ENCODE data around the gene MAST4.
A peak's percentile ranks its signal among the peaks of the same experiment; 100 is the strongest.
"Not testable (repeated sequence)": the region's sequence is repeated elsewhere in the genome, so short reads cannot be mapped to it uniquely, and the experiment has no call there.

MAST4 gene

DNA sequence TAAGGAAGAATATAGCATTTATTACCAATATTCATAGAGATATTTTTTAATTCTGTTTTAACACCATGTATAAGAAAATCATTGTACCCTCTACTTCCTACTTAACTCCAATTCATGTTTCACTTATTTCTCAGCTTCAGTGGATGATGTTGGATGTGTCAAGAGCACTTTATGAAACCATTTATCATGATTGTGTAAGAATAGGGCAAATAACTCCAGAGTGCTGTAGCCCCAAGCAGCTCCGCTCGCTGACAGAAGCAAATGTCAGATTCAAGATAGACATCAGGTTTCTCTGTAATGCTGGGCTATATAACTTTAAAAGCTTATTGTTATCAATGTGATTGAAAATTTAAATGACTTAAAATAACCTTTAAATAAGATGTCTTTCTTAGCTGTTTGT, 50.4 kb downstream of the MAST4 start:
- DNase-seq (ENCODE audit: low spot score), result no peak

DNA sequence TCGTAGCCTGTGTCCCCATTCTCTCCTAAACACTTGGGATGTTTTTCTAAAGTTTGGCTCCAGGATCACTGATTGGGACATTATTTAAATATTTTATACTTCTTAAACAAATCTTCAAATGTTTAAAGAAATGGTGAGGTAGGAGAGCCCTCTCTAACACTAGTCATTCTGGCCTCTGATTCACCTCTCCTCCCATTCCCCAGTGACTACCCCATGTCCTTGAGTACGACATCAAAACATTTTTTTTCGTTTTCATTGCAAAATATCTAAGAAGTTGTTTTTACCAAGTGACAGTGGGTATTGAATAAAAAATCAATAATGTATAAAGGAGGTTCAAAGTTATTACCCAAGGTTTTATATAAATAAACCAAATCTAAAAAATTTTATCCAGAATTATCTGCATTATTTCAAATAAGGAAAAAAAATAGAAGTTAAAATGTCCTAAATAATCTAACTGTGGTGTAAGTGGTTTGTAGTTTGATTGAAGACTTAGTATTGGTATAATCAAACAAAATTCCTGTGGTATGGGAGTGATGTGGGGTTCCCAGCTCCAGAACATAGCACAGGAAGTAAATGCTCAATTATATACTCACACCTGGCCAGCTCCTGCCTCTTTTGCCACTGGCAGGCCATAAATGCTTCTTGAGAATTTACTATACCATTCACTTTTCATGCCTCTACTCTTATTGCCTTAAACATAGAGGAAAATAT, 51.1 kb downstream of the MAST4 start:
- DNase-seq (ENCODE audit: low spot score), result no peak

DNA sequence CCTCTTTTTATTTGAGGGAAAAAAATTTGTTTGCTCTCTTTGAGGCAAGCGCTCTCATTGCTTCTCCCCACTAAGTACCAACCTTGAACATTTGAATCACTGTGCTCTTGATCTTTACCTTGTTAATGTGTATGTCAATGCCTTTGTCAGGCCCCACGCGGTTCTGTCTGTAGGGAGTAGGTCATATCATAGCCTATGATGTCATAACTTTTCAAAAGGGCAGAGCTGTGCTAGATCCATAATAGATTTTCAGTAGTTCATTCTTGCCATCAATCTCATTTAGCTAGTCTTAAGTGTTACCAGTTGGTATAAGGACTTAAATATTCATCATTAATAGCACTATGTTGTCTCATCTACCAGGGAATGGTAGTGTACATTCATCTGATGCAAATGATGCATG, 56.6 kb downstream of the MAST4 start:
- no peak for DNase-seq (ENCODE audit: low spot score)

DNA sequence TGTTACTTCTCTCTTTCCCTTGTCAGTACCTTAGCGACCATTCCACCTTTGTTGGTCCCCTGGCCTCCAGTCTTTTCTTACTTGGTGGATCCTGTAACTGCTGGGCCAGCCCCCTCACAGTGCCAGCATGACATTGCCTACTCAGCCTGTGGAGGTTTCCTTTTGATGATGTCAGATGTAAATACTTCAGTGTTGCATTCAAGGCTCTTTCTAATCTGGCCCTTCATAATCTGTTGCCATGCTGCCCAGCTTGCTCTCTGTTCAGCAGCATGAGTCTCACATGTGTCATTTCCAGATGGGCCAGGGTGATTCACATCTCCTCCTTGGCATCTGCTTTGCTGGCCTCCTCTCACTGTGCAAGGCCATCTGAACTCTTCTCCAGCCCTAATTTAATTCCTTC, 57.1 kb downstream of the MAST4 start:
- DNase-seq (ENCODE audit: low spot score), result peak; percentile 94

DNA sequence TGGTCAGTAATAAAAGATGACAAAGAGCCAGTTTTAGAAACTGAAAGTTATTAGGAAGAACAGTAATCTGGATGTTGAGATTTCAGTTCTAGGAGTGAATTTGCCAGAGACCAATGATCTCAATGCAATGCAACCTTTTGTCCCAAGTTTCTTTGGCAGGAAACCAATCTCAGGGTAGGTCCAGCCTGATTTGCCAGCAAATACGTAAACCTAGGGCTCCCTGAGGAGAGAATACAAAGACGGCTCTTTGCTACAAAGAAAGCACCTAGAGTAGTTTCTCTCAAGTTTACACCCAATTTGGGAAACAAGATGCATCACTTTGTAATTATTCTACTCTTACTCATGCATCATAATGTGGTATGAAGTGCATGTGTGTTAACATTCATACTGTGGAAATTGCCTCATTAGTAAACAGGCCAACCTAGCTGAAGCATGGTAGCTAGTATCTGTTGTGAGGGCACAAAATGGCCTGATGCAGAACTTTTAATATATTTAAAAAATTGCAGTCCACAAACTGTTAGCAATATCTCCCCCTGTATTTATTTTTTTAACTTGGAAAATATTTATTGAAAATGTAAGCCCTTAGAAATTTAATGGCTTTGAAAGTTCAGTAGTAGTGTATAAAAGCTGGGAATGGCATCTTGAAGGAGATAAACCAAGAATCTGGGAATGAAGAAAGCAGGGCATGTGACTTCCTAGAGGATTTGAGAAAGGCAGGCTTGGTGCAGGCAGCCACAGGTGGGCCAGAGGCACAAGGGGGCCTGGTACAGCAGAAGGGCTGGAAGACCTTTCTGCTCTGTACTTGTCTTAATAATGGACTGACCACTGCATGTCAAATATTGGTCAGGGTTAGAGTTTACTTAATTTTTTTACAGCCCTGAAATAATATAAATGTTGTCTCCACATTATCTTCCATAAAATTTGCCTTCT, 59.5 kb downstream of the MAST4 start:
- DNase-seq (ENCODE audit: low spot score), result no peak

DNA sequence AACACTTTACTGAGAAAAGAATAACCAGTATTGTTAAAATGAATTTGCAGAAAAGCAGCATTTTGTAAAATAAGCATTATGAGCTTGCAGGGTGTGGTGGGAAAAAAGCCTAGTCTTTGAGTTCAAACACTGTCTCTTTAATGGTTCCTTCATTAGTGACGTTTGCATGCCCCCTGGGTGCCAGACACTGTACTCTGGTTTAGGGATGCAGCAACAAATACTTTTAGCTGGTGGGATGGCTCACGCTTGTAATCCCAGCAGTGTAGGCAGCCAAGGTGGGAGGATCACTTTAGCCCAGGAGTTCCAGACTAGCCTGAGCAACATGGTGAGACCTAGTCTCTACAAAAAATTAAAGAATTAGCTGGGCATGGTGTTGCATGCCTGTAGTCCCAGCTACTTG, 62.3 kb downstream of the MAST4 start:
- DNase-seq (ENCODE audit: low spot score), result no peak

DNA sequence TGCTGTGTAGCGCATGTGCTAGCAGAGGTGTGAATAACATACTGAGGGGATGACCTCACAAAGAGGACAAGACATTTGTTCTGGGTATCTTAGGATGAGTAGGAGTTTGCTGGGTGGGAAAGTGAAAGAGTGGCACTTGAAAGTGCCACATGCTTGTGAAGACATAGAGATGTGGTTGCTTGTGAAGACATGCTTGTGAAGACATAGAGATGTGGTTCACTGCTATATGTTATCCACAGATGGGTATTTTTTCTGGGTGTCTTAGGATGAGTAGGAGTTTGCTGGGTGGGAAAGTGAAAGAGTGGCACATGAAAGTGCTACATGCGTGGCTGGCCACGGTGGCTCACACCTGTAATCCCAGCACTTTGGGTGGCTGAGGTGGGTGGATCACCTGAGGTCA, 63.6 kb downstream of the MAST4 start:
- no peak for DNase-seq (ENCODE audit: low spot score)

DNA sequence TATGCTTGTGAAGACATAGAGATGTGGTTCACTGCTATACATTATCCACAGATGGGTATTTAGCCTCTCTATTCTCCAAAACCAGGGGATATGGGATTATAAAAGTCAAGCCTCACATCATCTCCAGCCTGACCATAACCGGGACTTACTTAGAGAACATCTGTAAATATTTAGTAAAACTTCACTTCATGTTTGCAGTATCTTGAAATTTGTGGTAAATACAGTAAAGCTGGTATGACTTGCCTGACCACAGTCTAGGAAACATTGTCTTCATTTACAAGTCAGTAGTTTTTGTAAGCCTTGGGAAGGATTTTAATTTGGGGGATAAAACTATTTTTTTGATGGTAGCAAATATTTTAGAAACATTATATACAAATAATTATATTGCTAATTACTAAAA, 64.2 kb downstream of the MAST4 start:
- no peak for DNase-seq (ENCODE audit: low spot score)

DNA sequence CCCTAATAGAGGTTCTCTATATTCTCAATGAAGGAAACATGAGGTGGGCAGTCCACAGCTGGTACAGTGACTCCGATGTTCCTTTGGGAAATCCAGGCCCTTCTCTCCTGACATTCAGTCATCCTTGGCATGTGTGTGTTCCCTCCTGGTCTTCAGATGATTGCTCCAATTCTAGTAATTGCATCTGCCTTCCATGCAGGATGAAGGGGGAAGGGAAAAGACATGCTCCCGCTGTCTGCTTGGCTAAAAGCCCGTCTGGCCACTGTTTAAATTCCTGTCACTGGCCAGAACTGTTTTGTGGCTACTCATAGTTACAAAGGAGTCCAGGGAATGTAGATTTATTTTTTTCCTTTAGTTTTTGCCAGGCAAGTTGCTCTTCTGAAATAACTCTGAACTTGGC, 65.0 kb downstream of the MAST4 start:
- no peak for DNase-seq (ENCODE audit: low spot score)

DNA sequence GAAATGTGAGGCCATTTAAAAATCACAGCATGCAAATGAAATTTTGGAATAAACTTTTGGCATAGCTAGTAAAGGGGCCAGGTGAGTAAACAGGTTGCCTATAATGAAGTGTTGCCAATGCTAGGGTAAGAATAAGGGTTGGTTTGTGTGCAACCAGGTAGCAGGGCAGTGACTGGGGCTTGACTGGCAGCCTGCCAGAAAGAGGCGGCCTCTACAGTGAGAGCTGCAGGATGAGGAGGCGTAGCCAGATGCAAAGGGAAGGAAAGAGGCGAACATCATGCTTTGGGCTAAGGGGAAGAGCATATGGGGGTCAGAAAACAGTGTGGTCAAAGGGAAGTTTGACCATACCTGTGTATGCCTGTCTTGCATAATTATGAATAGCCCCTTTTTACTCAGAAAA, 70.6 kb downstream of the MAST4 start:
- no peak for DNase-seq (ENCODE audit: low spot score)

DNA sequence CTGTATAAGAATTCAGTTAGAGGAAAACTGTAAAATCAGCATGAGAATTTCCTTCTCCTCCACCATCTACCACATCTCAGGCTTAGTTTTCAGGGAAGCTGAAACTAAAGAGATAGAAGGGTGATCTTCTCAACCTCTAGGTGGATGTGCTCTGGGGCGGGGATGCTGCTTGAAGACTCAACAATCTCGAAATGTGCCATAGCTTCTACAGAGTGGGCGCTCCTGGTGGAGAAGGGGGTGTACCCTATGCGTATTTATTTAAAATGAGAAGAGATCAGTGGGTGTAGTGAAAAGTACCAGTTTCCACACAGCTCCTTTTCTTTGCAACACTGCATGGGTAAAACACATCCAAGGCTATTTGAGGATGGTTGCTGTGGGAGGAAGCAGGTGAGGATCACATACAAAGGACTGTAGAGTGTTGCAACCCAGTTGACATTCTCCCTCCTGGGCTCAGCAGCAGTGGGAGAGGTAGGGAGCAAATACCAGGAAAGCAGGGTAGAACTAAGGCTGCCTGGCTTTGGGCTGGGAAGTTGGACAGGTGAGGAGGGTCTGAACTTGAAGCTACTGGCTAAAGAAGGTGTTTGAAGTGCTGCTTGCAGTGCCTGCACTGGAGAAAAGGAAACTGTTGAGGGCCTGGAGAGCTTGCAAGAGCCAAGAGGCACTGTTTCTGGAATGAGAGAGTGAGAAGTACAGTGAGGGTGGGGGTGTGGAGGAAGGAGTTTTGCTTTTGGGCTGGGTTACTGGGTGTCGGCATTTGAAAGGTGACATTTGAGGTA, 73.1 kb downstream of the MAST4 start:
- DNase-seq (ENCODE audit: low spot score), result no peak

DNA sequence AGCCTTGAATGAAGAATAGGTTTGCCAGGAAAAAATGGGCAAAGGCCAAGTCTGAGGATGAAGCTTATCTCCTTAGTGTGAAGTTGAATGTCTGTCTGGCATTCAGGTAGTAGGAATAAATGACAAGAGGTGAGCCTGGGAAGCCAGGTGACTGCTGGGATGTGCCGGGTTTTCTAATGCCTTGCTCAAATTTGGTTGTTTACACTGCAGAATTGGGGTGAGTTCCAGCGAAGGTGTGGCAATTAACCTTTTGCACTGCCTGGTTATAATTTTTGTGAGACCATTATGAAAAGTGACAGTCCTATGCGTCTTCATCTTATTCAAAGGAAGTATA, 73.6 kb downstream of the MAST4 start:
- no peak for DNase-seq (ENCODE audit: low spot score)

DNA sequence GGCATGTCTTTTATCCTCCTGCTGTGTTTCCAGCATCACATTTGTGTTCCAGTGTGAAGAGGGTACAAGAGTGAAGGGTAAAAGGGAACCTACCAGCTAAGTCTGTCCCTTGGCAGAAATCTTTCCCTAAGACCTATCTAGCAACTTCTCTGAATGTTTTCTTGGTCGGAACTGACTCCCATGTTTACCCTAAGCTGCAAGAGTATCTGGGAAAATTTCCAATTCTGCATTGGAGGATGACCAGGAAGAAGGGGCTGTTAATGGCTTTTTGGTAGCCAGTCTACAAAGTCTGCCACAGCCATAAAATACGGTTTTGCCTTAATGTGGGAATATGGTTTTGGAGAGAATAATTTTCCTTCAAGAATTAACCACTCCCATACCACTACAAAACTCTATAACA, 75.1 kb downstream of the MAST4 start:
- no peak for DNase-seq (ENCODE audit: low spot score)

DNA sequence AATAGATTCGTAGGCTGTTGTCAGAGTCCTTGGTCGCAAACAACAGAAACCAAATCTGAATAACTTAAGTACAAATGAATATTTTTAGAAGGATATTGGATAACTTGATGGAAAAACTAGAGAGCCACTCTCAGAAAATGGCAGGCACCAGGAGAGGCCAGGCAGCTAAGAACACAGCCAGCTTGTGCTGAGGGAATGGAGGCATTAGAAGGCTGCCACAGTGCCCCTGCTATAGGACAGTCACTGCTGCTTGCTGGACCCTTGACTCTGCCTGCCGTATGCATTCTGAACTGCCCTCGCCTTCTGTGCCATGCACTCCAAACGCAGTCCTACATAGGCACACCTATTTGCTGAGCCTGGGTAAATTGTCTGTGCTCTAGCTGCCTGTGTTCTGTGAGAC, 78.6 kb downstream of the MAST4 start:
- no peak for DNase-seq (ENCODE audit: low spot score)

DNA sequence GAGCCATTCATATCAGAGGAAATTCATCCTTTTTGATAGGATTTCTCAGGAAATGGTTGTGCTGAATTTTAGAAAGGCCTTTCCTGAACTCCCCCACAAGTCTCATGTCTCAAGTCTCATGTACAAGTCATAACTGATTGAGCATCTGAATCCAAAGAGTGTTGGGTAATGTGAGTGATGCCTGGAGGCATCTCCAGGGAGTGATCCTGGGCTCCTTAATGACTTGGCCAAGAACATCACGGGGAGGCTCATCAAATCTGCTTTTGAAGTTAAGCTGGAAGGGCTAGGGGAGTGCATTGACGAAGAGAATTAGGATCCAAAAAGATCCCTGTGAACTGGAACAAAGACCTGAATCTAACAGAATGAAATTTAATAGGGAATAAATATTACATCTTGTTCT, 79.2 kb downstream of the MAST4 start:
- DNase-seq (ENCODE audit: low spot score), result no peak

DNA sequence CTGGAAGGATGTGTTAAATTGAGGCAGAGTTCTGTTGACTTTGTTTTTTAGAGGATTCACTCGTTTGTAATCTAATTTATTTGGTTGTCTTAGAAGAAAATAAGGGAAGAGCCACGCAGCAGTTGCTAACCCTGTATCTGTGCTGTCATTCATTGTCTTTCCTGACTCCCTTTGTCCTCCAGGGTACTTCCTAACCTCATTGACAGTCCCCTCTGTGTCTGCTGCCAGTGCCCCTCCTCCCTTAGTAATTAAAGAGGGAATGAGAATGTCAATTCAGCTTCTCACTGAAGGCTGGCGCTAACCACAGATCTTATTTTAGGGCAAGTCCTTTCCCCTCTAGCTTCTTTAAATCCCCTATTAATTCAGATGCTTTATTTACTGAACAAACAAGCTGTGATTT, 84.0 kb downstream of the MAST4 start:
- DNase-seq (ENCODE audit: low spot score), result no peak

DNA sequence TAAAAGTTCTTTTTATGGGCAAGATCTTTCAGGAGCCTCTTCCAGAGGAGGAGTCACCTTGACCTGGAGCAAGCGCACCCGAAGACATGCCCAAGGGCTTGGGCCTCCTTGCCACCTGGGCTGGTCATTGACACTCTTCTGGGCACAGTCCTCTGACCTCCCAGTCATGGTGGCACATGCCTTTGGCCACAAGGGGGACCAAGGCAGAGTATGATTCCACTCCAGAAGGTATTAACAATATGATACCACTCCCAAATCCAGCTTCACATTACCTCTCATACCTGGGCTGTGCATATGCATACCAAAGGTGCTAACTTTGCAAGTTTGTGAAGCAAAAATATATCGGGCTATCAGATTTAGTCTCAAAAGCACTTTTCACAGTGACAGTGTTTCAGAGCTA, 84.6 kb downstream of the MAST4 start:
- no peak for DNase-seq (ENCODE audit: low spot score)

DNA sequence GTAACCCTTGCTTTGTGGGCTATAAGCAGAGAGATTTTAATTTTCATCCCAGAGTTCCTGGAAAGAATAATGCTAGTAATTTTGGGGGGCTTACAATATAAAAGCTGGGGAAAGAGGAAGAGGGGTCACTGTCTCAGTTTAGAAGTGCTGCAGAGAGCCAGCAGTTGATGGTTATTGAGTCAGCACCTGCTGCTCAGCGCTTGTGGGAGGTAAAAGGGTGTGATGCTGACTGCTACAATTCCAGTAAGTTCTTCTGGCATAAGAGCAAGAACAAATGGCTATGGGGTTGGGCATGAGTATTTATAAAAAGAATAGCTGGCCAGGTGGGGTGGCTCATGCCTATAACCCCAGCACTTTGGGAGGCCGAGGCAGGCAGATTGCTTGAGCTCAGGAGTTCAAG, 88.5 kb downstream of the MAST4 start:
- DNase-seq (ENCODE audit: low spot score), result no peak

DNA sequence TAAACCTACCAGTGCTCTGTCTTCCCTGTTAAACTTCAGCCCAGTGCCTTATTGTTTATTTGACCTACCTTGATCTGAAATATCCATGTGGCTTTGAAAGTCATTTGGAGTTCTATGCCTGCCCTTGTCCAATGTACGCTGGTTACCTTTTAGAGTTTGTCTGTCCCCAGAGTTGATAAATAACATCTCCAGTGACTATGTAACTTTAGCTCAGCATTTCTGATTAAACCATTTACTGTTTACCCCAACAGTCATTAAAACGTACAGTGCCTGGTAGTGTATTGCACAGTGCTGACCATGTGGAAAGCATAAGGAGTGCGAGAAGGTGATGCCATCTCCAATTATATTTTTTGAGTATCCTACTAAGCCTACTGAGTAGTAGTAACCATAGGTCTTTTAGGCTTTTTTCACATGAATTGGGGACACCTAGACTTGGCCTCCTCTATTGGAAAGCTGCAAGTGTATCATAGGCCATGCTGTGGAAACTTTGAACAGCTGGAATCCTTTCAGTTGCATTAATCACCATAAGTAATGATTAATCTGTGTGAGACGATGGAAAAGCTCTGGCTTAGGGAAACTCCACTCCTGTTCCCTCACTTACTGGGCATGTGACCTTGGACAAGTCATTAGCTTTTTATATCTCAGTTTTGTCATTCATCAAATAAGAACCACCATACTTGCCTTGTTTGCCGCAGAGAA, 93.5 kb downstream of the MAST4 start:
- no peak for DNase-seq (ENCODE audit: low spot score)

DNA sequence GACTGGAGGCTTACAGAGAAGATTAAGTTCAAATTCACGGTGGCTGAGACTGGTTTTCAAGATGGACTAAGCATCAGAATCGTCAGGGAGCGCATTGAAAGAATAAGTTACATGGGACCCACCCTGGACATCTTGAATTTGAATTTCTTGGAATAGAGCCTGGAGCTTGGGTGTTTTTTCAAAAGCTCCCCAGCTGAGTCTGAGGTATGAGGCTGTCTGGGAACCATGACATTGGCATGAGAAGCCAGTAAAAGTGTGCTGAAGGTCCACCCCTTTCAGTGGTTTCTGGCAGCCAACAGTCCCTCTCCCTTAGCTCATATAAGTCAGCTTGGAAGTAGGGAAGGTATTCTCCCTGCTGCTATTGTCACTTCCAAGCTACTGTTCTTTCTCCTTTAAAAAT, 97.8 kb downstream of the MAST4 start:
- no peak for DNase-seq (ENCODE audit: low spot score)

DNA sequence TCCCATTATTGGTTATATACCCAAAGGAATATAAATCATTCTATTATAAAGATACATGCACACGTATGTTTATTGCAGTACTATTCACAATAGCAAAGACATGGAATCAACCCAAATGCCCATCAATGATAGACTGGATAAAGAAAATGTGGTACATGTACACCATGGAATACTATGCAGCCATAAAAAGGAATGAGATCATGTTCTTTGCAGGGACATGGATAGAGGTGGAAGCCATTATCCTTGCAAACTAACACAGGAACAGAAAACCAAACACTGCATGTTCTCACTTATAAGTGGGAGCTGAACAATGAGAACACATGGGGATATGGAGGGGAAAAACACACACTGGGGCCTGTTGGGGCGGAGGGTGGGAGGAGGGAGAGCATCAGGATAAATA, 99.6 kb downstream of the MAST4 start:
- DNase-seq (ENCODE audit: low spot score), result not testable (repeated sequence)

DNA sequence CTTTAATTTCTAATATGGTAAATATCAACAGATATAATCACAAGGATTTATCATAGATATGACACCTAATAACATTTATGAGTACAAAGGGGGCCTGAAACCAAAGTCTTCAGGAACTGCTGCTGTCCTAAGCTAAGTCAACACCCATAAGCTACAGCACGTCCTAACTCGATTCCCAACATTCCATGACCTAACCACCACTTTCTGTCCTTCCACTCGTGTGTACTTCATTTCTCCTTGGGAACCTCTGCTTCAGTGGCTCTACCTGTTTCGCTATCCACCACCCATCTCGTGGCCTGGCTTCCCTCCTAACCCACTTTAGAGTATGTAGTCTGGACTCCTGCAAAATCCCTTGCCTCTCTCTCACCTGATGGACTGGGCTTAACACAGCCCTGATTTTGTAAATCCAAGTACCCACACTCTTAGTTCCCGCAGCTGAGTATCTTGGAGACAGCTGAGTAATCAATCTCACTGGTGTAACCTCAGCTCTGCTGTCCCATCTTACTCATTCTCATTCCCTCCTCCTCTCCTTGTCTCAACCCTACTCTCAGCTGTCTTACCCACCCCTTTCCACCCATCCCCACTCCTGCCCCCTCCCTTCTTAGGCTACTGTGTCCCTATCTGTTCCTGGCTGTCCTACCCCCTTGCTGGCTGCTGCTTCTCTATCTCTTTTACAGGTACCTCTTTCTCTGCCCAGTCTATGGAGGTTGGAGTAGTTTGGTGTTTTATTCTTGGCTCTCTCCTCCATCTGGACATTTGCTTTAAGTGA, 101.8 kb downstream of the MAST4 start:
- no peak for DNase-seq (ENCODE audit: low spot score)

All from kidney capillary endothelial cell (primary cell).